Astrocyte of the cerebellum (primary cell): ENCODE measurements around the gene S100A3.
A peak's percentile ranks its signal among the peaks of the same experiment; 100 is the strongest.
"Not testable (repeated sequence)": the region's sequence is repeated elsewhere in the genome, so short reads cannot be mapped to it uniquely, and the experiment has no call there.

ENCODE experiments used
- DNase-seq: peaks from one replicate; pipeline ENCODE4 v3.0.0-alpha.2; 2011; ENCODE audit warnings: low read depth
- H3K4me3 ChIP-seq: 2 replicates; pipeline ENCODE4 v1.5.1; 2011; ENCODE audit warnings: mild to moderate bottlenecking, low read depth, low read length, moderate library complexity
- in situ Hi-C: cut with HindIII; loops from 2 replicates; pipeline ENCODE4 v1.10.0; 2017; ENCODE audit warnings: low sequenced_read_pairs
- TF ChIP-seq, protein P1 (sequence below): IDR thresholded peaks from 2 replicates; pipeline ENCODE4 v1.5.1; 2012; ENCODE audit warnings: low read length, low read depth, moderate library complexity, mild to moderate bottlenecking; ENCODE audit errors: missing control alignments

Gene S100A3

DNA sequence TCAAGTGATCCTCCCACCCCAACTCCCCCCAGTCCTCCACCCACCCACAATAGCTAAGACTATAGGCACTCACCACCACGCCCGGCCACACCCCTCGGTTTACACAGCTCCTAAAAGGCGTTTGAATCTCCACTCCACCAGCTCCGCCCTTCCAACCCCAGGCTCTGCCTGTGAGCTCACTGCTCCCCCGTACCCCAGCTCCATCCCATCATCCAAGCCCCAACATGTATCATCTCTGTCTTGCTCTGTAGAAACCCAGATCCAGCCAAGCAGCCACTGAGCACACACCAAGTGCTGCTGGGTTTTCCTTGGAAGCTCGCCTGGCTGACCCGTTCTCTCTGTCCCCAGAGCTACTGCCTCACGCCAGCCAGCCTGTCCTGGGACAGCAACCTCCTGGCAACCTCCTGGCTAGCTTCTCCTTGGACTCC is 28.6 kb upstream of the S100A3 start:
- DNase-seq, result no peak
- no peak overlapping the region for H3K4me3 ChIP-seq
- in situ Hi-C loops, result no loop called here
- TF ChIP-seq, protein P1, sequence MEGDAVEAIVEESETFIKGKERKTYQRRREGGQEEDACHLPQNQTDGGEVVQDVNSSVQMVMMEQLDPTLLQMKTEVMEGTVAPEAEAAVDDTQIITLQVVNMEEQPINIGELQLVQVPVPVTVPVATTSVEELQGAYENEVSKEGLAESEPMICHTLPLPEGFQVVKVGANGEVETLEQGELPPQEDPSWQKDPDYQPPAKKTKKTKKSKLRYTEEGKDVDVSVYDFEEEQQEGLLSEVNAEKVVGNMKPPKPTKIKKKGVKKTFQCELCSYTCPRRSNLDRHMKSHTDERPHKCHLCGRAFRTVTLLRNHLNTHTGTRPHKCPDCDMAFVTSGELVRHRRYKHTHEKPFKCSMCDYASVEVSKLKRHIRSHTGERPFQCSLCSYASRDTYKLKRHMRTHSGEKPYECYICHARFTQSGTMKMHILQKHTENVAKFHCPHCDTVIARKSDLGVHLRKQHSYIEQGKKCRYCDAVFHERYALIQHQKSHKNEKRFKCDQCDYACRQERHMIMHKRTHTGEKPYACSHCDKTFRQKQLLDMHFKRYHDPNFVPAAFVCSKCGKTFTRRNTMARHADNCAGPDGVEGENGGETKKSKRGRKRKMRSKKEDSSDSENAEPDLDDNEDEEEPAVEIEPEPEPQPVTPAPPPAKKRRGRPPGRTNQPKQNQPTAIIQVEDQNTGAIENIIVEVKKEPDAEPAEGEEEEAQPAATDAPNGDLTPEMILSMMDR, result no peak

DNA sequence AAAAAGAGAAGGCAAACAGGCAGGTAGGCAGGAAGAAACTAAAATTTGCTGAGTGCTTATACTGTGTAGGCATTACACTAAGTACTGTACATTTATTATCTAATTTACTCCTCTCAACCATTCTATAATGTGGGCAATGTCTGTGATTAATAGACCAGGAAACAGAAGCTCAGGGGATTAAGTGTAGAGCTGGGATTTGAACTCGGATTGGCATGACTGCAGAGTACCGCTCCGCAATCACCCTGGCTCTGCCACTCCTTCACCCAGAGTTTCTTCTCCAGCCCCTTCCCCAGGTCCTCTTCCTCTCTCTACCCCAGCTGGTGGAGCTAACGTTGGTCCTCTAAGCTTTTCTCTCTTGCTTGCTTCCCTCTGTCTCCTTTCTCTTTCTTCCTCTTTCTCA is 28.1 kb upstream of the S100A3 start:
- TF ChIP-seq, protein P1, result no peak

DNA sequence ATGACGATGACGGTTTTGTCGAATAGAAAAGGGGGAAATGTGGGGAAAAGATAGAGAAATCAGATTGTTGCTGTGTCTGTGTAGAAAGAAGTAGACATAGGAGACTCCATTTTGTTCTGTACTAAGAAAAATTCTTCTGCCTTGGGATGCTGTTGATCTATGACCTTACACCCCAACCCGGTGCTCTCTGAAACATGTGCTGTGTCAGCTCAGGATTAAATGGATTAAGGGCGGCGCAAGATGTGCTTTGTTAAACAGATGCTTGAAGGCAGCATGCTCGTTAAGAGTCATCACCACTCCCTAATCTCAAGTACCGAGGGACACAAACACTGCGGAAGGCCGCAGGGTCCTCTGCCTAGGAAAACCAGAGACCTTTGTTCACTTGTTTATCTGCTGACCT is 26.4 kb upstream of the S100A3 start:
- H3K4me3 ChIP-seq, in situ Hi-C loops, DNase-seq: not testable (repeated sequence)

More for the DNA sequence above, 28.1 kb upstream of the S100A3 start:
- DNase-seq, result no peak
- H3K4me3 ChIP-seq, result no peak overlapping the region
- in situ Hi-C loops, result no loop called here

DNA sequence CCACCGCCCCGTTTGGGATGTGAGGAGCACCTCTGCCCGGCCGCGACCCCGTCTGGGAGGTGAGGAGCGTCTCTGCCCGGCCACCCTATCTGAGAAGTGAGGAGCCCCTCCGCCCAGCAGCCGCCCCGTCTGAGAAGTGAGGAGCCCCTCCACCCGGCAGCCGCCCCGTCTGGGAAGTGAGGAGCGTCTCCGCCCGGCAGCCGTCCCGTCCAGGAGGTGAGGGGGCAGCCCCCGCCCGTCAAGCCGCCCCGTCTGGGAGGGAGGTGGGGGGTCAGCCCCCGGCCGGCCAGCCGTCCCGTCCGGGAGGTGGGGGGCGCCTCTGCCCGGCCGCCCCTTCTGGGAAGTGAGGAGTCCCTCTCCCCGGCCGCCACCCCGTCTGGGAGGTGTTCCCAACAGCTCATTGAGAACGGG is 26.0 kb upstream of the S100A3 start:
- DNase-seq, in situ Hi-C loops, H3K4me3 ChIP-seq: not testable (repeated sequence)

DNA sequence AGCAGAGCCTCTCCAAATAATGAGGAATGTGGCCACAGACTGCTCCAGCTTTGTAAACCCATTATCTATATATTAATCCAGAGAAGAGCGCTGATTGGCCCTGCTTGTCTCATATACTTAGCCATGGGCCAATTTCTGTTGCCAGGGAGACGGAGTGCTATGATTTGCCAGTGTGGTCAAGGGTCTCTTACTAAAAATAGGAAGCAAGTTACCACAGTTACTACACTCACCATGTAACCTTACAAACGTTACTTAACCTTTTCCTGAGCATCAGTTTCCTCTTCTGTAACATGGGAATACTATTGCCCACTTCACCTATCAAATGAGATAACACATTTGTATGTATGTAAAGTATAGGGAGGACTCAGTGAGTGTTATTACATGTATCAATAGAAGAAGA is 24.3 kb upstream of the S100A3 start:
- DNase-seq, result no peak
- TF ChIP-seq, protein P1, result no peak
- no peak overlapping the region for H3K4me3 ChIP-seq
- in situ Hi-C loops, result no loop called here

DNA sequence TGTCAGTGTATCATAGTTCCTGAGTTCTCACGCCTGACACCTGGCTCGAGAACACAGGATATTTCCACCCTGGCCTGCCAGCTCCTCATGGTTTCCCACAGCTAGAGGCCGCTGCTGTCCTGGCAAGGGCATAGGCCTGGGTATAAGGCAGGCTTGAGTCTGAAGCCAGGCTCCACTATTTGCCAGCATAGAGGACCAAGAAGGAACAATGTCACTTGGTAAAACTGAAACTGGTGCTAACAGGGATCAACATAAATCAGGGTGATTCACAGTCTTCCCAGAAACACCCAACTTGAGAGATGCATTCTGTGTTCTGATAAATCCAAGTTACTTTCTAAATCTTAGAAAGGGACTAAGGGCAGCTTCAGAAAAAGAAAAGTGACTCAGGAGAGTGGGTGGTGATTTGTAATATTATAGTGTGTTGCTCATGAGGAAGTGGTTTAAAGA is 23.5 kb upstream of the S100A3 start:
- in situ Hi-C loops, result no loop called here
- TF ChIP-seq, protein P1, result peak; percentile 92
- peak; percentile 48 for DNase-seq
- no peak overlapping the region for H3K4me3 ChIP-seq

DNA sequence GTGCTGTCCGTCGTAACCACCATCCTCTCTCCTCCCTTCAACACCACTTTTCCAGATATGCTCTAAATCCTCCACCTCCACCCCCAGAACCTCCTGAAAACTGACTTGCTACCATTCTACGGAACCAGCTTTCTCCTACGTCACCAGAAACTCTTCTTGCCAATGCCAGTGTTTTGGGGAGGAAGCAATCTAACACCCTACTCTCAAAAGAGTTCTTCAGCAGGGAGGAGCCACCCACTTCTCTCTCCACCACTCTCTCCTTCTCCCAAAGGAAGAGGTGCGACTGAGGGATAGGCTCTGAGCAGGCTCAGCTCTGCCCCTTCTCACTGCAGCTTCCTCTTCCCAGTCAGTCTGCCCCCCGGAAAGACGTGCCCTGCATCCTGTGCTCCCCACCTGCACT is 22.6 kb upstream of the S100A3 start:
- H3K4me3 ChIP-seq, result no peak overlapping the region
- TF ChIP-seq, protein P1, result no peak
- no peak for DNase-seq
- in situ Hi-C loops, result no loop called here

DNA sequence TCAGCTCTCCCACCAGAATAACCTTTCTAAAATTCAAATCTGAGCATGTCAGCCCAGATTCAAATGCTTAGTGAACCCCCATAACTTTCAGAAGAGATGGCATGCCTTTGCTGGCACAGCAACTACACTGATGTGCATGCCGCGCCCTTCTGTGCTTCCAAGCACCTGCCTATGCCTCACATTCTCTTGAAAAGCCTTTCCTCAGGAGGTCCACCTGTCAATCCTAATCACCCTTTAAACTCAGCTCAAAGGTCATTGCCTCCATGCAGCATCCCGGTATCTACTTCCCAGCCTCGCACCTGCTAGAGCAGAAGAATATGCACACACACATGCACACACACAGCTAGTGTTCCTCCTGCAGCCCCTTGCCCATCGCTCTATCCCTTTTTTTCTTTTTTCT is 21.8 kb upstream of the S100A3 start:
- in situ Hi-C loops, result no loop called here
- no peak for DNase-seq
- TF ChIP-seq, protein P1, result no peak
- H3K4me3 ChIP-seq, result no peak overlapping the region
